Measurements from ENCODE around the gene JAZF1. TPM values are rescaled to one million over a fixed set of nuclear protein-coding genes. Genes with fewer than 3 reads are reported as not detected.

Gene JAZF1
- polyA plus RNA-seq, 2 donors = 1.6 to 3.5 TPM

- no peaks in the 10 kb centered on the region for H3K36me3 ChIP-seq (ENCODE audit: control insufficient read depth in 2 of 2, insufficient read depth in 2 of 2, low read length in 1 of 2)
- H3K9me3 ChIP-seq (ENCODE audit: control insufficient read depth in 2 of 2, insufficient read depth in 1 of 2, low read depth in 1 of 2, low read length in 1 of 2) = no peaks in the 10 kb centered on the region
- 87 to 94% methylated on average over 6 of the region's 6 CpGs for WGBS, 2 donors
- H3K27me3 ChIP-seq (ENCODE audit: control insufficient read depth in 1 of 2, insufficient read depth in 2 of 2, low read length in 2 of 2) = no peaks in the 10 kb centered on the region
- H3K27ac ChIP-seq (ENCODE audit: low read depth in 2 of 2, low read length in 1 of 2) = no peak overlapping the region
- H3K4me1 ChIP-seq (ENCODE audit: control insufficient read depth in 2 of 2, insufficient read depth in 2 of 2, low read length in 1 of 2) = no peaks in the 10 kb centered on the region
- no peak overlapping the region for H3K4me3 ChIP-seq (ENCODE audit: low read depth in 1 of 2, low read length in 2 of 2)
Observed at GRCh38 chr7:27969346-27969745, 211.2 kb downstream of the JAZF1 start.

GRCh38 chr7:27967639-27968038 is 213.0 kb downstream of the JAZF1 start:
- Histone ChIP-seq H3K27me3 (ENCODE audit: control insufficient read depth in 1 of 2, insufficient read depth in 2 of 2, low read length in 2 of 2) (no peaks in the 10 kb centered on the region), H3K4me3 (ENCODE audit: low read depth in 1 of 2, low read length in 2 of 2) (no peak overlapping the region), H3K36me3 (ENCODE audit: control insufficient read depth in 2 of 2, insufficient read depth in 2 of 2, low read length in 1 of 2) (no peaks in the 10 kb centered on the region), H3K27ac (ENCODE audit: low read depth in 2 of 2, low read length in 1 of 2) (no peak overlapping the region), H3K9me3 (ENCODE audit: control insufficient read depth in 2 of 2, insufficient read depth in 1 of 2, low read depth in 1 of 2, low read length in 1 of 2) (no peaks in the 10 kb centered on the region), H3K4me1 (ENCODE audit: control insufficient read depth in 2 of 2, insufficient read depth in 2 of 2, low read length in 1 of 2) (no peaks in the 10 kb centered on the region)
- WGBS, 2 donors = 83 to 92% methylated on average over 1 of the region's 1 CpG

GRCh38 chr7:27966219-27966780 is 214.3 kb downstream of the JAZF1 start:
- 77 to 85% methylated on average over 3 of the region's 3 CpGs for WGBS, 2 donors
- Histone ChIP-seq H3K4me1 (ENCODE audit: control insufficient read depth in 2 of 2, insufficient read depth in 2 of 2, low read length in 1 of 2) (no peaks in the 10 kb centered on the region), H3K36me3 (ENCODE audit: control insufficient read depth in 2 of 2, insufficient read depth in 2 of 2, low read length in 1 of 2) (no peaks in the 10 kb centered on the region), H3K27ac (ENCODE audit: low read depth in 2 of 2, low read length in 1 of 2) (no peak overlapping the region), H3K4me3 (ENCODE audit: low read depth in 1 of 2, low read length in 2 of 2) (no peak overlapping the region), H3K9me3 (ENCODE audit: control insufficient read depth in 2 of 2, insufficient read depth in 1 of 2, low read depth in 1 of 2, low read length in 1 of 2) (no peaks in the 10 kb centered on the region), H3K27me3 (ENCODE audit: control insufficient read depth in 1 of 2, insufficient read depth in 2 of 2, low read length in 2 of 2) (no peaks in the 10 kb centered on the region)

GRCh38 chr7:27965650-27966049 is 214.9 kb downstream of the JAZF1 start:
- Histone ChIP-seq H3K4me3 (ENCODE audit: low read depth in 1 of 2, low read length in 2 of 2) (no peak overlapping the region), H3K4me1 (ENCODE audit: control insufficient read depth in 2 of 2, insufficient read depth in 2 of 2, low read length in 1 of 2) (no peaks in the 10 kb centered on the region), H3K27me3 (ENCODE audit: control insufficient read depth in 1 of 2, insufficient read depth in 2 of 2, low read length in 2 of 2) (no peaks in the 10 kb centered on the region), H3K27ac (ENCODE audit: low read depth in 2 of 2, low read length in 1 of 2) (no peak overlapping the region), H3K36me3 (ENCODE audit: control insufficient read depth in 2 of 2, insufficient read depth in 2 of 2, low read length in 1 of 2) (no peaks in the 10 kb centered on the region), H3K9me3 (ENCODE audit: control insufficient read depth in 2 of 2, insufficient read depth in 1 of 2, low read depth in 1 of 2, low read length in 1 of 2) (no peaks in the 10 kb centered on the region)
- 70 to 72% methylated on average over 2 of the region's 2 CpGs for WGBS, 2 donors

DNA sequence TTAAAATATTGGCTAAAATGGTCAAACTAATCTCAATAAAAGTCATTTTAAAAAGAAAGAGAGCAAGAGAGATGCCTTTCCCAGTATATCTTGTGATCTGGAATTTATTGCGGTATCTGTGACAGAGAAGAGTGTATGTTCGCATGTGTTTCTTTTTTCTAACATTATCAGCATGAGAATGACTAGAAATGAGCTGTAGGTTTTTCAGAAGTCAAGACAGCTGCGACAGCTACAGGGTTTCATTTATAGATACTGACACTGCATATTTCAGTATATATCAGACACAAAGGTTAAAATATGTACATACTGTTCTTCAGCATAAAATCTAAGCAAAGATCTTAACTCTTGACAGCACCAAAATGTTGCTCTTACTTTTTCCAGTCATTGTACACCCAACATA is 215.8 kb downstream of the JAZF1 start:
- Histone ChIP-seq H3K36me3 (ENCODE audit: control insufficient read depth in 2 of 2, insufficient read depth in 2 of 2, low read length in 1 of 2) (no peaks in the 10 kb centered on the region), H3K9me3 (ENCODE audit: control insufficient read depth in 2 of 2, insufficient read depth in 1 of 2, low read depth in 1 of 2, low read length in 1 of 2) (no peaks in the 10 kb centered on the region), H3K27me3 (ENCODE audit: control insufficient read depth in 1 of 2, insufficient read depth in 2 of 2, low read length in 2 of 2) (no peaks in the 10 kb centered on the region), H3K4me3 (ENCODE audit: low read depth in 1 of 2, low read length in 2 of 2) (no peak overlapping the region), H3K4me1 (ENCODE audit: control insufficient read depth in 2 of 2, insufficient read depth in 2 of 2, low read length in 1 of 2) (no peaks in the 10 kb centered on the region), H3K27ac (ENCODE audit: low read depth in 2 of 2, low read length in 1 of 2) (no peak overlapping the region)
- 91 to 93% methylated on average over 3 of the region's 3 CpGs for WGBS, 2 donors

GRCh38 chr7:27963056-27963455 is 217.5 kb downstream of the JAZF1 start:
- 86 to 89% methylated on average over 1 of the region's 1 CpG for WGBS, 2 donors
- Histone ChIP-seq H3K4me1 (ENCODE audit: control insufficient read depth in 2 of 2, insufficient read depth in 2 of 2, low read length in 1 of 2) (no peaks in the 10 kb centered on the region), H3K9me3 (ENCODE audit: control insufficient read depth in 2 of 2, insufficient read depth in 1 of 2, low read depth in 1 of 2, low read length in 1 of 2) (no peaks in the 10 kb centered on the region), H3K4me3 (ENCODE audit: low read depth in 1 of 2, low read length in 2 of 2) (no peak overlapping the region), H3K27ac (ENCODE audit: low read depth in 2 of 2, low read length in 1 of 2) (no peak overlapping the region), H3K27me3 (ENCODE audit: control insufficient read depth in 1 of 2, insufficient read depth in 2 of 2, low read length in 2 of 2) (no peaks in the 10 kb centered on the region), H3K36me3 (ENCODE audit: control insufficient read depth in 2 of 2, insufficient read depth in 2 of 2, low read length in 1 of 2) (no peaks in the 10 kb centered on the region)

DNA sequence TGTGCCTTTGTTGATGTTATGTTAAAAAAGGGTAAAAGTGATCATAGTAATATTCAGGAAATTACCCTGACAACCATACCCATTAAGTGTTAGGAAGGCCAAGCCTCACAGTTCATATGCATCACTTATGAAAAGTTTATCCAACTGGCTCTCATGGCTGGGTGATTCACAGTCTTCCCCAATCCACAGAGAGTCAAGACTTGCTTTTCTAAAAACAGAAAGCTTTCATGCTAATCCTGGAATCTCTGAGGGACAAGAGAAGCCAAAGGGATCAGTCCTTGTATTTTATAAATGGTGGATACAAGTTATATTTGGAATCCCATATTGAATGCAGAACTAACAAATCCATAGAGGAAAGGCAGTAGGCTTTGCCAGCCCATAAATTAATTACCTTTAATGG is 218.3 kb downstream of the JAZF1 start:
- H3K27ac ChIP-seq (ENCODE audit: low read depth in 2 of 2, low read length in 1 of 2) = no peak overlapping the region
- no peaks in the 10 kb centered on the region for H3K36me3 ChIP-seq (ENCODE audit: control insufficient read depth in 2 of 2, insufficient read depth in 2 of 2, low read length in 1 of 2)
- H3K9me3 ChIP-seq (ENCODE audit: control insufficient read depth in 2 of 2, insufficient read depth in 1 of 2, low read depth in 1 of 2, low read length in 1 of 2) = no peaks in the 10 kb centered on the region
- no peak overlapping the region for H3K4me3 ChIP-seq (ENCODE audit: low read depth in 1 of 2, low read length in 2 of 2)
- H3K27me3 ChIP-seq (ENCODE audit: control insufficient read depth in 1 of 2, insufficient read depth in 2 of 2, low read length in 2 of 2) = no peaks in the 10 kb centered on the region
- no peaks in the 10 kb centered on the region for H3K4me1 ChIP-seq (ENCODE audit: control insufficient read depth in 2 of 2, insufficient read depth in 2 of 2, low read length in 1 of 2)

DNA sequence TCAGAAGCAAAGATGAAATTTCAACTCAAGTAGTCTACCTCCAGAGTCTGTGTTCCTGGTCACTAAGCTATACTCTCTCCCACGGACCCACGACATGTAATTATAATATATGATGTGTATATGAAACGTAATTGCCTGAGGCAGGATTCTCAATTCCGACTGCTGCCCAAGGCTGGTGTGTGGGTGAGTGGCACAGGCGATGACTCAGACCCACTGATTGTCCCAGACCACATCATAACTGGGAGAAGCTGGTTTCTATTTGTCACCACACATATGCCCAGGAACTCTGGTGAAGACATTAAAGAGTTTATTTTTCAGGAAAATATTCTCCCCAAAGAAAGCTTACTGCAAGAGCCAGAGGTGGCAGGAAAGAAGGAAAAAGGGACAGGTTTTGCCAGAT is 219.3 kb downstream of the JAZF1 start:
- H3K9me3 ChIP-seq (ENCODE audit: control insufficient read depth in 2 of 2, insufficient read depth in 1 of 2, low read depth in 1 of 2, low read length in 1 of 2) = no peaks in the 10 kb centered on the region
- no peaks in the 10 kb centered on the region for H3K36me3 ChIP-seq (ENCODE audit: control insufficient read depth in 2 of 2, insufficient read depth in 2 of 2, low read length in 1 of 2)
- no peak overlapping the region for H3K27ac ChIP-seq (ENCODE audit: low read depth in 2 of 2, low read length in 1 of 2)
- no peaks in the 10 kb centered on the region for H3K27me3 ChIP-seq (ENCODE audit: control insufficient read depth in 1 of 2, insufficient read depth in 2 of 2, low read length in 2 of 2)
- no peak overlapping the region for H3K4me3 ChIP-seq (ENCODE audit: low read depth in 1 of 2, low read length in 2 of 2)
- H3K4me1 ChIP-seq (ENCODE audit: control insufficient read depth in 2 of 2, insufficient read depth in 2 of 2, low read length in 1 of 2) = no peaks in the 10 kb centered on the region
- WGBS, 2 donors = 69 to 79% methylated on average over 5 of the region's 5 CpGs

DNA sequence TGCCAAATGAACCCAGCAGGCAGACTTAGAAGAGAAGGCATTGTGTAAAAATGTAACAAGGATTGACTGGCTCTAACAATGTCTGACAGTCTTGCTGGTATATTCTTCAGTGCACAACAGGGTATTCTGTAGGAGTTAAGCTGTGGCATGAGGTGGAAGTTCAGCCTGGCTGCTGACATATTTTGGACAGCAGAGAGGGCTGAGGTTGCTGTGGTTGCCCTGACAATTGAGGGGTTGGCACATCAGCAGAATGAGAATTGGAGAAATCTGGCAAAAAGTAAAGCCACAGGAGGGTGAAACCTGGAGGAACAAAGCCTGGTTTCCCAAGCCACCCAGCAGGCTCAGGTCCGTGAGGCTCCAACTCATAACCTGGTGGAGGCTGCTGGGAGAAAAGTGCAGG is 220.2 kb downstream of the JAZF1 start:
- Histone ChIP-seq H3K27me3 (ENCODE audit: control insufficient read depth in 1 of 2, insufficient read depth in 2 of 2, low read length in 2 of 2) (no peaks in the 10 kb centered on the region), H3K27ac (ENCODE audit: low read depth in 2 of 2, low read length in 1 of 2) (no peak overlapping the region), H3K4me1 (ENCODE audit: control insufficient read depth in 2 of 2, insufficient read depth in 2 of 2, low read length in 1 of 2) (no peaks in the 10 kb centered on the region), H3K36me3 (ENCODE audit: control insufficient read depth in 2 of 2, insufficient read depth in 2 of 2, low read length in 1 of 2) (no peaks in the 10 kb centered on the region), H3K9me3 (ENCODE audit: control insufficient read depth in 2 of 2, insufficient read depth in 1 of 2, low read depth in 1 of 2, low read length in 1 of 2) (no peaks in the 10 kb centered on the region), H3K4me3 (ENCODE audit: low read depth in 1 of 2, low read length in 2 of 2) (no peak overlapping the region)
- 88 to 96% methylated on average over 1 of the region's 1 CpG for WGBS, 2 donors

GRCh38 chr7:27958933-27959548 is 221.6 kb downstream of the JAZF1 start:
- Histone ChIP-seq H3K27ac (ENCODE audit: low read depth in 2 of 2, low read length in 1 of 2) (no peak overlapping the region), H3K4me1 (ENCODE audit: control insufficient read depth in 2 of 2, insufficient read depth in 2 of 2, low read length in 1 of 2) (no peaks in the 10 kb centered on the region), H3K27me3 (ENCODE audit: control insufficient read depth in 1 of 2, insufficient read depth in 2 of 2, low read length in 2 of 2) (no peaks in the 10 kb centered on the region), H3K9me3 (ENCODE audit: control insufficient read depth in 2 of 2, insufficient read depth in 1 of 2, low read depth in 1 of 2, low read length in 1 of 2) (no peaks in the 10 kb centered on the region), H3K36me3 (ENCODE audit: control insufficient read depth in 2 of 2, insufficient read depth in 2 of 2, low read length in 1 of 2) (no peaks in the 10 kb centered on the region), H3K4me3 (ENCODE audit: low read depth in 1 of 2, low read length in 2 of 2) (no peak overlapping the region)
